Brain microvascular endothelial cell (primary cell): ENCODE results near the gene UCP3.

ENCODE experiments used
- DNase-seq: peaks from one replicate; pipeline ENCODE4 v3.0.0-alpha.2; 2020
- H3K27ac ChIP-seq: fragments of 250-450 bp; sonication (Bioruptor Pico); 2 replicates; pipeline ENCODE4 v1.5.1; 2020; ENCODE audit warnings: mild to moderate bottlenecking, moderate library complexity
- H3K27me3 ChIP-seq: fragments of 250-450 bp; sonication (Bioruptor Pico); replicated peaks from 2 replicates; pipeline ENCODE4 v1.5.1; 2020; ENCODE audit warnings: mild to moderate bottlenecking
- H3K36me3 ChIP-seq: fragments of 250-450 bp; sonication (Bioruptor Pico); replicated peaks from 2 replicates; pipeline ENCODE4 v1.5.1; 2020; ENCODE audit warnings: mild to moderate bottlenecking
- H3K4me3 ChIP-seq: 2 replicates; pipeline ENCODE4 v1.5.1; 2011; ENCODE audit warnings: low read depth, mild to moderate bottlenecking, control low read depth, low read length, moderate library complexity
- in situ Hi-C: cut with HindIII; loops from 2 replicates; pipeline ENCODE4 v1.10.0; 2017; ENCODE audit warnings: low sequenced_read_pairs, low pct_ligation_motif_present
- TF ChIP-seq, protein P1 (sequence below): IDR thresholded peaks from 2 replicates; pipeline ENCODE4 v1.5.1; 2011; ENCODE audit warnings: low read depth, mild to moderate bottlenecking, moderate library complexity, low read length, control low read depth, inconsistent platforms; ENCODE audit errors: missing control alignments

The UCP3 gene

DNA sequence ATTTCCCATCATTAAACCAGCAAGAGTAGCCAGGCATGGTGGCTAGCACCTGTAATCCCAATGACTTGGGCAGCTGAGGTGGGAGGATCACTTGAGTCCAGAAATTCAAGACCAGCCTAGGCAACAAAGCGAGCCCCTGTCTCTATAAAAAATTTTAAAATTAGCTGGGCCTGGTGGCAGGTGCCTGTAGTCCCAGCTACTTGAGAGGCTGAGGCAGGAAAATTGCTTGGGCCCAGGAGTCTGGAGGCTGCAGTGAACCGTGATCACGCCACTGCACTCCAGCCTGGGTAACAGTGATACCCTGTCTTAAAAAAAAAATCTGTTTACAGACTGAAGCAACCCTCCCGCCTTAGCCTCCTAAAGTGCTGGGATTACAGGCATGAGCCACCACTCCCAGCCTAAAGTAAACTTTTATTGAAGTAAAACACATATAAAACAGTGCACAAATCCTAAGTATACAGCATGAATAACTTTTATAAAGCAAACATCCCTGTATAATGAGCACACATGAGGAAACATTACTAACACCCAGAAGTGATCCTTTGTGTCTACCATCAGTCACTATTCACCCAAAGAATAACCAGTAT lies 12.6 kb downstream of the UCP3 start:
- Histone ChIP-seq H3K36me3 (no peaks in the 10 kb centered on the region), H3K27me3 (no peaks in the 10 kb centered on the region), H3K27ac (no peak overlapping the region), H3K4me3 (no peak overlapping the region)
- no peak for DNase-seq
- TF ChIP-seq, protein P1, sequence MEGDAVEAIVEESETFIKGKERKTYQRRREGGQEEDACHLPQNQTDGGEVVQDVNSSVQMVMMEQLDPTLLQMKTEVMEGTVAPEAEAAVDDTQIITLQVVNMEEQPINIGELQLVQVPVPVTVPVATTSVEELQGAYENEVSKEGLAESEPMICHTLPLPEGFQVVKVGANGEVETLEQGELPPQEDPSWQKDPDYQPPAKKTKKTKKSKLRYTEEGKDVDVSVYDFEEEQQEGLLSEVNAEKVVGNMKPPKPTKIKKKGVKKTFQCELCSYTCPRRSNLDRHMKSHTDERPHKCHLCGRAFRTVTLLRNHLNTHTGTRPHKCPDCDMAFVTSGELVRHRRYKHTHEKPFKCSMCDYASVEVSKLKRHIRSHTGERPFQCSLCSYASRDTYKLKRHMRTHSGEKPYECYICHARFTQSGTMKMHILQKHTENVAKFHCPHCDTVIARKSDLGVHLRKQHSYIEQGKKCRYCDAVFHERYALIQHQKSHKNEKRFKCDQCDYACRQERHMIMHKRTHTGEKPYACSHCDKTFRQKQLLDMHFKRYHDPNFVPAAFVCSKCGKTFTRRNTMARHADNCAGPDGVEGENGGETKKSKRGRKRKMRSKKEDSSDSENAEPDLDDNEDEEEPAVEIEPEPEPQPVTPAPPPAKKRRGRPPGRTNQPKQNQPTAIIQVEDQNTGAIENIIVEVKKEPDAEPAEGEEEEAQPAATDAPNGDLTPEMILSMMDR: no peak
- in situ Hi-C loops: no loop called here

DNA sequence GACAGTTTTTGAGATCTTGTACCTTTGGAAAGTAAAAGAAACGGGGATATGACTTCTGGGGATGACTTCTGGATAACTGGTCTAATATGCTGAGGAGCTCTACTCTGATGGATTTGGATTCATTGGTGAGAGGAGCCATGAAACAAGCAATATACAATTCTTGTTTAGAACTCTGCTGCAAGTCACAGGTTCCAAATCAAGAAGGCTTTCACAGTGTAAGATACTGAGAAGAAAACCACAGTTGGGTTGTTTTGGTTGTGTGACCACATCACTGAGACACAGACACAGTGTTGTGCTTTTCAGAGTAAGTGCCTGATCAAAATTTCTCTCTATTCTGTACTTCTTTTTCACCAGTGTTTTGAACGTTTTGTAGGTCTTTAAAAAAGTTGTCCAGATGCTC lies 13.2 kb downstream of the UCP3 start:
- H3K27me3 ChIP-seq: no peaks in the 10 kb centered on the region
- H3K27ac ChIP-seq: no peak overlapping the region
- DNase-seq: no peak
- TF ChIP-seq, protein P1: no peak
- H3K36me3 ChIP-seq: no peaks in the 10 kb centered on the region
- in situ Hi-C loops: no loop called here
- H3K4me3 ChIP-seq: no peak overlapping the region

DNA sequence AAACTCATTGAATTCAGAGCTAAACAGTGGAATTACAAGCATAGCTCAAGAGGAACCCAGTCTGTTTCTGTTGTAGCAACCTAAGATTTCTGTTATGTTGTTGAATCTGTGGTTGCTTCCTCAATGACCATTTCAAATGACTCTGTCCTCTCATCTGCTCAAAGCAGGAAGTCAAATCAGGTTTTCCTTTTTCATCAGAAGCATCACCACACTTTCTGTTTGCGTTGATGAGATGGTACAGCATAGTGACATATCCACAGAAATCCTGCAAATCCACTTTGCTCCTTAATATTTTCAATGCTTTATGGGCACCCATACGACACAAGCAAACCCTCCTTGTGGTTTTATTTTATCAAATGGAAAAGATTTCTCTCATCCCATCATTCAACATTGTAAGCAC lies 13.6 kb downstream of the UCP3 start:
- TF ChIP-seq, protein P1: no peak
- Histone ChIP-seq H3K27me3 (no peaks in the 10 kb centered on the region), H3K27ac (no peak overlapping the region), H3K4me3 (no peak overlapping the region), H3K36me3 (no peaks in the 10 kb centered on the region)
- in situ Hi-C loops: no loop called here
- DNase-seq: no peak

DNA sequence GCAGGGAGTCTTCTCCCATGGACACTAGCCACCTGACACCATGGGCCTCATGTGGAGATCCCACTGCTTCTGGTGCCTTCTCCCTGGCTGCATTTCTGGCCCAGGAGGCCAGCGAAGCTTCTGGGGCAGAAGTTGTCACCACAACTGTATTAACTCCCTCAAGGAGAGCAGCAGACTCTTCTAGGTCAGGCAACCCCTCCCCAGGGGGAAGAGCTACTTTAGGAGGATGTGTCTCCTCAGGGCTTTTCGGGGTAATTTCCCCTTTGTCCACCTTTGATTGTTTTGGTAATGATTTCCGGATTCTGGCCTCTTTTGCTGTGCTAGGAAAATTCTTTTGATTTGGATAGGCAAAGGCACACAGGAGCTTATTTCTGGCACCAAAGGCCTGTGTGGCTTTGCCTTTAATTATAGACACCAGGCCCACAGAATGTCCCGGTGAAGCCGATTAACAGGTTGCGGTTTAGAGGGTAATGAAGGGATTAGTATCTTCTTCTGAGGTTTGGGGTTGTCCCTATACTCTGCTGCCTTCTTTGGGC lies 17.3 kb downstream of the UCP3 start:
- in situ Hi-C loops: no loop called here
- no peak overlapping the region for H3K4me3 ChIP-seq
- H3K27ac ChIP-seq: no peak overlapping the region
- no peaks in the 10 kb centered on the region for H3K36me3 ChIP-seq
- TF ChIP-seq, protein P1: no peak
- no peaks in the 10 kb centered on the region for H3K27me3 ChIP-seq
- no peak for DNase-seq

DNA sequence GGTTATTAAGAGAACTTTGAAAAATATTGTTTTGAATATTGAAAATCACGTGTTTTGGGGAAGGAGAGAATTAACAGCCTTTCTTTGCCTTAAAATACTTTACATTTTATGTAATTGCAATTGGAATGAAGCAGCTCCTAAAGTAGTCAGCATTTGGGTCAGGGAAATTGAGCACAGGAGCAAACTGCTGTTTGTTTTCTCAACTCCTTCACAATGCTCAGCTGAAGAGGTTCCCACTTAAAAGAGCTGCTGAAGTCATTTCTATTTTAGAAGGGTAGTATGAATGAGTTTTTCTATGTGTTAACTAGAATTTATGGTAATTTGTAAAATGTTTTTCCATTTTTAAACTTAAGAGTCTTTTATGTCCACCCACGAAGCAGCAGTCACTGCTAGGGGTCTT lies 18.2 kb downstream of the UCP3 start:
- Histone ChIP-seq H3K4me3 (no peak overlapping the region), H3K27ac (no peak overlapping the region), H3K27me3 (no peaks in the 10 kb centered on the region), H3K36me3 (no peaks in the 10 kb centered on the region)
- no peak for DNase-seq
- TF ChIP-seq, protein P1: no peak
- in situ Hi-C loops: no loop called here

DNA sequence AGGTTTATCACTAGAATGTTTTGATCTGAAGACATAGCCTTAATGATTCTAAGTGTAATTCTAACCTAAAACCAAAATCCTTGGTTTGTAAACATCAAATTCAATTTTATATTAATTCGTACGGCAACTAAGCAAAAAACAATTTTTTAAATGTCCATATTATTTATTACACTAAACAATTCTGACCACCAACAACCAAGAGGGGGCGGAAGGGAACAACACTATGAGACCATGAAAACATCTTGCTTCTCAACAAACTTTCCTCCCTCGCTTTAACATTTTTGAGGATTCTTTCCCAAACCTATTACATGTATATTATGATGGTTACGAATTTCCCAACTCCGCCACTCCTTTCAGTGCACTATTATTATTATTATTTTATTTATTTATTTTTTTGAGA lies 19.7 kb downstream of the UCP3 start:
- no peak for DNase-seq
- H3K4me3 ChIP-seq: no peak overlapping the region
- H3K27me3 ChIP-seq: no peaks in the 10 kb centered on the region
- TF ChIP-seq, protein P1: peak; percentile 20
- H3K27ac ChIP-seq: no peak overlapping the region
- in situ Hi-C loops: no loop called here
- H3K36me3 ChIP-seq: no peaks in the 10 kb centered on the region
